HG03571 (cell line): ENCODE measurements around the gene GNPTG.

Source experiments
- ATAC-seq: cut with Tn5 transposase; IDR thresholded peaks from one replicate; pipeline ENCODE4 v1.9.1; 2021; ENCODE audit not compliant: unreplicated experiment

Gene GNPTG

DNA sequence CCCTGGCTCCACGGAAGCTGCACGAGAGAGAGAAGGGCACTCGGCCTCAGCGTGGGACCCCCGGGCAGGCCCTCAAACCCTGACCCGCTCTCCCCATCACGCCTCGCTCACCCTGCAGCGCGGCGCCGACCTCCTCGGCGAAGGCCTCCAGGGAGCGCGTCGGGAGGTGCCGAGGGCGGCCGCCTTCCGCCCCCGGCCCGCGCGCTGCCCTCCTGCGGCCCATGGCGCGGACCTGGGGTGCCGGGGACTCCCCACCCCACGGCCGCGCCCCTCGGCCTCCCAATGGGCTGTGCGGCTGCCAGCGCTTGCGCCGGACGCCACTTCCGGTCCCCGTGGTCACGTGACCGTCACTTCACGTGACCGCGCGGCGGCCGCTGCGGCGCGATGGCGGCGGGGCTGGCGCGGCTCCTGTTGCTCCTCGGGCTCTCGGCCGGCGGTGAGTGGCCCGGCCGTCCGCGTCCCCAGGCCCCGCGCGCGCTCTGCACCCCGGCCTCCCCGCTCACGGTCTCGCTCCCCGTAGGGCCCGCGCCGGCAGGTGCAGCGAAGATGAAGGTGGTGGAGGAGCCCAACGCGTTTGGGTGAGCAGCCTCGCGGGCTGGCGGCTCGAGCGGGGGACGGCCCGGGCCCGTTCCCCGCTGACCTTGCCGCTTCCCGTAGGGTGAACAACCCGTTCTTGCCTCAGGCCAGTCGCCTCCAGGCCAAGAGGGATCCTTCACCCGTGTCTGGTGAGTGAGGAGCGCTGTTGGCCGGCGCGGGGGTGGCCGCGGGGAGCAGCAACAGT lies at the start of gene GNPTG, which contains the start of gene TSR3:
GNPTG (plus strand) TSS at position 350 of the 781 bp plus-strand sequence; CDS start at position 385, 35 bp downstream.
TSR3 (minus strand) TSS at position 297 of the 781 bp plus-strand sequence; CDS start at position 223, 74 bp downstream.
- peak; percentile 74 for ATAC-seq

DNA sequence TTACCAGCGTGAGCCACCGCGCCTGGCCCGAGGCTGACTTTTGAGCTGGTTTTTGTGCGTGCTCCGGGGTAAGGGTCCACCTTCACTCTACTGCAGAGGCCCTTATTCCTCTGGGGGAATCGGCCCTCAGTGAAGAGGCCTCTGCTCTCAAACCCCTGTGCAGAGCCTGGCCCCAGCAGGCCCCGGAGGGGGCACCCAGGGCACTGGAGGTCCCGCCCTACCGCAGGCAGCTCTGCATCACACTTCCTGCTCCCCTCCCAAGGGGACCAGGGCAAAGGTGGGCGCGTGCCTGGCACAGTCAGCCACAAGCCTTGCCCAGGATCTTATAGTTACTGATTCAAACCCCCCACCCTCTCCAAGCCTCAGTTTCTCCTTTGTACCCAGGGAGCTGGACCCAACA lies 45.9 kb upstream of the GNPTG start:
- ATAC-seq = no peak

DNA sequence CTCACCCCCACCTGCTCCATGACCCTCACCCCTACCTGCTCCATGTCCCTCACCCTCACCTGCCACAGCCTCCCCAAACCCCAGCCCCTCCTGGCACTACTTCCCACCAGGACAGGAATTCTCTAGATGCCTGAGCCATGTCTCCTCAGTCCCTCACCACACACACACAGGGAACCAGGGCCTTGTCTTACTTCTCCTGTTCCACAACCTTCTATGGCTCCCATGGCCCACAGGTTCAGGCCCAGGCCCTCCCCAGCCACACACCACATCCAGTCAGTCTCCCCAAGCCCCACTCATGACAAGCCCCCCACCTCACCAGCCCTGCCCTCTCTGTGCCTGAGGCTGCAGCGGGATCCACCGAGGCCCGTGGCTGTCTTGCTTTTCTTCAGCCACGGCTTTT lies 45.4 kb upstream of the GNPTG start:
- ATAC-seq = no peak

DNA sequence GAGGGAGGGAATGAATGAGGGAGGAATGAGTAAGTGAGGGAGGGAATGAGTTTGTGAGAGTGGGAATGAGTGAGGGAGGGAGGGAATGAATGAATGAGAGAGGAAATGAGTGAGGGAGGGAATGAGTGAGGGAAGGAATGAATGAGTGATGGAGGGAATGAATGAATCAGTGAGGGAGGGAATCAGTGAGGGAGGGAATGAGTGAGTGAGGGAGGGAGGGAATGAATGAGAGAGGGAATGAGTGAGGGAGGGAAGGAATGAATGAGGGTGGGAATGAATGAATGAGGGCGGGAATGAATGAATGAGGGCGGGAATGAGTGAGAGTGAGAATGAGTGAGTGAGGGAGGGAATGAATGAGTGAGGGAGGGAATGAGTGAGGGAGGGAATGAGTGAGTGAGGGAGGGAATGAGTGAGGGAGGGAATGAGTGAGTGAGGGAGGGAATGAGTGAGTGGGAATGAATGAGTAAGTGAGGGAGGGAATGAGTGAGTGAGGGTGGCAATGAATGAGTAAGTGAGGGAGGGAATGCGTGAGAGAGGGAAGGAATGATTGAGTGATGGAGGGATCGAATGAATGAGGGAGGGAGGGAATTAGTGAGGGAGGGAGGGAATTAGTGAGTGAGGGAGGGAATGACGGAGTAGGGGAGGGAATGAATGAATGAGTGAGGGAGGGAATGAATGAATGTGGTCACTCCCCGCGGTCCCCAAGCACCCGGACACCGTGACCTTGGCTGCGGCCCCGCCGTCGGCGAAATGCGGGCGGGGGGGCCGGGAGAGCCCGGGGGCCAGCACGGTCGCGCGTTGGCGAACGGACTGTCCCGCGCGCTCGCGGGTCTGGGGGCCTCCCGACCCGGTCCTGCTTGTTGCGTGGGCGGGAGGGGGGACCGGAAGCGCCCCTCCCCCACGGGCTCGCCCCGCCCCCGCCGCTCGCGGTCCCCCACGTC lies 43.4 kb upstream of the GNPTG start:
- no peak for ATAC-seq

DNA sequence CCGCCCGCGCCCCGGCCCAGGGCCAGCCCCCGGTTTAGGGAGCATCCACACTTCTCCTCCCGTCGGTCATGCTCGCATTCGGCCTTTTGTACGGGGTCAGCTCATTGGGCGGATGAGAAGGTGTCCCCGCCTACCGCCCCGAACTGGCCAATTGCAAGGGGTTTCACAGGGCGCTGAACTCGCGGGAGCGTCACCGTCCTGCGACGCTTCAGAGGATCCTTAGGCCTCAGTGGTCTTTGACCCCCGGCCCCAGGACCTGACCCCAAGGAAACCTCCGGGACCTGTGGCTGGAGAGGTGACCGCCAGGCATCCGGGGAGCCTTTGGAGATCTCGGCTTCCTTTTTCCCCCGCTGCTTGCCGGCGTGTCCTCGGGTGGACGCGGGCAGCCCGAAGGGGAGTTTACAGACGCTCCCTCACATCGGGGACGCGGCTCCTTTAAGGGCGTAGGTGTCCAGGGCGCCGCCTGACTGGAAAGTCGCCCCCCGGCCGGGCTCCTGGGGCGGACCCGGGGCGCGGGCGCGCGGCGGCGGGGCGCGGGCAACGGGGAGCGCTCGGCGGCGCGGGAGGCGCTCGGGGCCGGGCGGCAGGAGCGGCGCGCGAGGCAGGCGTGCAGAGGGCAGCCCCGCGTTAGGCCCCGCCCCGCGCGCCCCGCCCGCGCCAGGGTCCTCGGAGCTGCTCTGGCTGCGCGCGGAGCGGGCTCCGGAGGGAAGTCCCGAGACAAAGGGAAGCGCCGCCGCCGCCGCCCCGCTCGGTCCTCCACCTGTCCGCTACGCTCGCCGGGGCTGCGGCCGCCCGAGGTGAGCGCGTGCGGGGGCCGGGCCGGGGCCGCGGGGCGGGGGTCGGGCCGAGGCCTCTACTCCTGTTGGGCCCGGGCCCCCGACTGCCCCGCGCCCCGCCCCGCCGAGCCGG lies 42.5 kb upstream of the GNPTG start, which contains the start of gene UBE2I:
UBE2I (plus strand) TSS at position 660 of the 909 bp plus-strand sequence. CDS start 4,395 bp downstream, outside the sequence.
- ATAC-seq = peak; percentile 52

DNA sequence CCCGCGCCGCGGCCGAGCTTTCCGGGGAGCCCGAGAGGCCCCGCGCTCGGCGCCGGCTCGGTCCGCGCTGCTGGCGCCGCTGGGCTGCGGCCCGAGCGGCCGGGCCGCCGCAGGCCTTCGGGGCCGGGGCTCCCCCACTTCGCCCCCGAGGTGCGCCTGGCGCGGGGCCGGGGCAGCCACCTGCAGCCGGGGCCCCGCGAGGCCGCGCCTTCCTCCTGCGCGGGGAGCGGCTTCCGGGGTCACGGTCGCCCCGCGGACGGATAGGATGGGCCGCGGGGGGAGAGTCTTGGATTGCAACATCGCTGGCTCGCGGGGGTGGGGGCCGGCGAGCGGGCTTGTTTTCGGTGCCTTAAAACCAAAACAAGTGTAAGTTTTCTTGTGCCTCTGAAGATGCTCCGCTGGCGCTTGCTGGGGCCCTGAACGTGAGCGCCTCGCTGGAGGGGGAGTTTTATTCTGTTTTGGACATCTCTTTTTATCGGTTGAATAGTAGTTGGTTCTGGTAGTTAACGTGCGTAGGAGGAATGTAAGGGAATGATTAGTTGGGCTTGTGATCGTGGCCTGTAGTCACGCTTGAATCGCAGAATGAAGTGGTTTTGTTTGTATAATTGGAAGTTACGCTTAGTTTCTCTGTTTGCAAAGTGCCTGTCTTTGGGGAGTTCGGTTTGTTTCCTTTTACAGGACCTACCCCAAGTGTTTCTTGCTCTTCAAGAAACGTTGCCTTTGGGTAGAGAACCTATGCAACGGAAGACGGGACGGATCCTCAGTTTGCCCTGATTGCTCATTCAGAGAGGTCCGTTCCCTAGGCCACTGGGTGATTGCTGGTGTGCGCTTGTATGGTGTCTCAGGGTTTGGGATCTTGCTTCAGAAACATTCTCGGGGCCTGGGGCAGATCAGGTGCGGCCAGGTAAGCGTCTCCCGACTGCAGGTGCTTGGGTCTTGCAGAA lies 41.6 kb upstream of the GNPTG start:
- peak; percentile 19 for ATAC-seq

DNA sequence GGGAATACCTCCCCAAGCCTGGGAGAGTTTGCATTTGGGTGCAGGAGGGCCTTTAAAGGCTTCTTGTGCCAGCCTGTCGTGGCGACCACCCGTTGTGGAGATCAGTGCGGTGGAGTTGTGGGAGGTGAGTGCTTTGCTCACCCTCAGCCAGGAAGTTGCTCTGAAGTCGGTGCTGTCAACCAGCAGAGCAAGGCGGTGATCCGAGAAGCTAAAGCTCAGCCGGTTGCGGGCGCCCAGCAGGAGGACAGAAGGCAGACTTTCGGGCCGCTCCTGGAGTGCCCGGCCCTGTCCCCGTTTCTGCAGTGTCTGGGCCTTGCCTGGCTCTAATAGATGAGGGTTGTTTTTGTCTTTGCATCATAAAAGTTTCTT lies 40.9 kb upstream of the GNPTG start:
- no peak for ATAC-seq

DNA sequence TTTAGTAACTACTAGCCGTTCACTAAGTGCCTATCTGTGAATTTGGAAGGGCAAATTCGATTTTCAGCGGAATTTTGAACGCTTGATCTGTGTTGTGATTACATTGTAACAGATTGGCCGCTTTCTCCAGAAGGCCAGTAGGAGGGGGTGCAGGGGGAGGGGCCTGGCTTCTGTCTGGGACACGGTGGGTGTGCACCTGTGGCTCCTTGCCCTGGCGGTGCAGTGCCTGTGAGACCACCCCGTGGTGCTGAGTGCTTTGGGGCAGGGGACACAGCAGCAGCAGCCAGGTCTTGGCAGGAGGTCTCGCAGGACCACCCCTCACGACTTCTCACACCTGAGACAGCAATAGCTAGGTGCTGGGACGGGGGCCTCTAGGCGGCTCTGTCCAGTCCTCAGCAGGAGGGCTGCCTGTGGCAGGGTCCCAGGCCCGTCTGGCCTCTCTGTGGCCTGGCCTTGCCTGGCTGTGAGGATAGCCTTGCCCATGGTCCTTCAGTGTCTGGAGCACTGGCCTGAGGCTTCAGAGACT lies 40.5 kb upstream of the GNPTG start:
- ATAC-seq = no peak

DNA sequence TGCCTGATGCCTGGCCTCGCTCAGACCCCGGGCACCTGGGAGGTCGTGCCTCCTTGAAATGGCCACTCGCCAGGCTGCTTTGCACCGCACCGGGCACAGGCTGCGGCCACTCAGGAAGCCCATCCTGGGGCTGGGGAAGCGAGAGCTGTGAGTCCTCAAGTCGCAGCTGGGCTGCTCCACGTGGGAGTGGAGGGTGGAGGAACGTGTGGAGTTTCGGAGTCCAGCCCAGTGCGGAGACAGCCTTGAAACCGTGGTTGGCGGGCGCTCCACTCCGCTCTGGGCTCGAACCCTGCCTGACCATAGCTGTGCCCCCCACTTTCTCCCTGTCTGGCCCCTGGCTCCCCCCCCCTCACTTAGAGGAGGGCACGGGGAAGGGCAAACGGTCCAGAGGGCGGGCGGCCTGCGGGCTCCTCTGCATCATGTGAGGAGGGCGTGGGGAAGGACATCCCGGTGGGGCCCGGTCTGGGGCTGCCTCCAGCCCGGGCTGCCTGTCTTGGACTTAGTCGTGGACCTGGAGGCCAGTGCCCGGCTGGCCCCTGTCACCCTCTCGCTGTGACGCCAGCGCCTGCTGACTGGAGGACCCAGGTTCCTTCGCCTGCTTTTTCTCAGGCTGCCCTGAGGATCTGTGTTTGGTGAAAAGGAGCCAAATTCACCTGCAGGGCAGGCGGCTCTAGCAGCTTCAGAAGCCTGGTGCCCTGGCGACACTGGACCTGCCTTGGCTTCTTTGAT lies 39.8 kb upstream of the GNPTG start:
- no peak for ATAC-seq

DNA sequence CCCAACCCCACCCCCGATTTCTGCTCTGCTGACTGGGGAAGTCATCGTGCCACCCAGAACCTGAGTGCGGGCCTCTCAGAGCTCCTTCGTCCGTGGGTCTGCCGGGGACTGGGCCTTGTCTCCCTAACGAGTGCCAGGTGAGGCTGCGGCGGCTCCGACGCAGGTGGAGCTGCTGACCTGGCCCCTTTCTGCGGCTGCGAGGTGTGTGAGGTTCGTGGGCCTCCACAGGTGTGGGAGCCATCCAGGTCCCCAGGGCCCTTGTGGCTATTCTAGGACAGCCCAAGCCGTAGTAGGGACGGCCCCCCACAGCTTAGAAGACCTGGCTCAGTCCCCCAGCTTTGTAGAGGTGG lies 39.3 kb upstream of the GNPTG start:
- ATAC-seq = no peak

DNA sequence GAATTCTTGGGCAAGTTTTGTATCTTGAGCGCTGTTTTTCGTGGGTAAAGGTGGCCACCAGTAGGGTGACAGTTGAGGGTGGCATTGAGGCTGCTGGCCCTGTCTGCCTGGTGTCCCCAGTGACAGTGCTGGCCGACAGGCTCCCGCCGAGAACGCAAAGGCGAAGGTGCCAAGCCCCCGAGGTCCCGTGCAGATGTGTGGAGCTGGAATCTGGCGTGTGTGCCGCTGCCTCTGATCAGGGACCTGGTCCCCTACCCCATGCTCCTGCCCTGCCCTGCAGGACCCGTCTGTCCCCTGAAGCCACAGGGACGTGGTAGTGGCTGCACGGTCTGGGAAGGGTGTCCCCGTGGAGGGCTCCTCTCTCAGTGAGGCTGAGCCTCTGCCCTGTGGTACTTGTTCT lies 38.8 kb upstream of the GNPTG start:
- ATAC-seq = no peak

DNA sequence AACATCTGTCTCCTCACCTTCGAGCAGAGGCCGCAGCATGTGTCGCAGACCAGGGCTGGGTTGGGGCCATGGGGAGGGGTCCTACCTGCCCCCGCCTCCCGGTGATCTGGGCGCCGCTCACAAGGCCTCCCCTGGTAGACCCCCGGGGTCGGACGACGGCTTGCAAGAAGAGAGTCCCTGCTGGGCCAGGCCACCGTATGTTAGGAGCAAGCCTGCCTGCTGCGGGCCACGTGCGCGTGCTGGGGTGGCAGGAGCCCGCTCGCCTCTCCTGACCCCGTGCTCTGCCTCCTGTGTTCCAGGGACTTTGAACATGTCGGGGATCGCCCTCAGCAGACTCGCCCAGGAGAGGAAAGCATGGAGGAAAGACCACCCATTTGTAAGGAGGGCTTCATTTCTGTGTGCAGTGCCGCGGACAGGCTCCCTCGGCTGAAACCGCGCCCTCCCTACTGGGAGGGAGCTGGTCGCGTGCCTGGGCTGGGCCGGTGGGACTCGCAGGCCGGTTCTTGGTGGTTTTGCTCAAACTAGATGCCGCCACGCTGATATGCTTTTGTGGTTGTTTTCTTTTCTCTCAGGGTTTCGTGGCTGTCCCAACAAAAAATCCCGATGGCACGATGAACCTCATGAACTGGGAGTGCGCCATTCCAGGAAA lies 37.9 kb upstream of the GNPTG start:
- ATAC-seq = no peak

DNA sequence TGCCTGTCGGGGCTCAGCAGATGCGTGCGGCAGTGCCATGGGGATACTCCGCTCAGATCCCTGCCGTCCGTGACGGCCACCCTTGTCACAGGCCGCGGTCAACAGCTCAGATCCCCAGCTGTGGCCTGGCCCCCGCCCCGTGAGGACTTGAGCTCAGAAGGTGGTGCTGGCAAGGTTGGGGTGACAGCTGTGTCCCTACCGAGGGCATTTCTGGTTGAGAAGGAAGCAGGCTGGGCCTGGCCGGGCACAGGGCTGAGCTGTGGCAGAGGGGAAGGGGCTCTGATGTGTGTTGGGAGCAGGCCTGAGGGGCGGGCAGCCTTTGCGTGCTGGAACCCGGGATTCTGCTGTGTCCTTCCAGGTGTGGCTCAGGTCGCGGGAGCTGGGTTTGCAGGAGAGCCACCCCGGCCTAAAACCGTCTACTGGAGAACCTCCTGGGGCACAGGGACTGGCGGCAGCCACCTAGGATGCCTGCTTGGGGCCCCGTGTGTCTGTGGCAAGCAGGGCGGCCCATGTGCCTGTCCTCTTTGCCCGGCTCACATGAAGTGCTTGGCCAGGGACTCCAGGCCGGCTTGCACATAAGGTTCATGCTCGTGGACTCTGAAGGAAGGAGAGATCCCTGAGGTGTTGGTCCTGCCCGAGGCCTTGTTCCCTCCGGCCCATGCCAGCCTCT lies 37.2 kb upstream of the GNPTG start:
- no peak for ATAC-seq

DNA sequence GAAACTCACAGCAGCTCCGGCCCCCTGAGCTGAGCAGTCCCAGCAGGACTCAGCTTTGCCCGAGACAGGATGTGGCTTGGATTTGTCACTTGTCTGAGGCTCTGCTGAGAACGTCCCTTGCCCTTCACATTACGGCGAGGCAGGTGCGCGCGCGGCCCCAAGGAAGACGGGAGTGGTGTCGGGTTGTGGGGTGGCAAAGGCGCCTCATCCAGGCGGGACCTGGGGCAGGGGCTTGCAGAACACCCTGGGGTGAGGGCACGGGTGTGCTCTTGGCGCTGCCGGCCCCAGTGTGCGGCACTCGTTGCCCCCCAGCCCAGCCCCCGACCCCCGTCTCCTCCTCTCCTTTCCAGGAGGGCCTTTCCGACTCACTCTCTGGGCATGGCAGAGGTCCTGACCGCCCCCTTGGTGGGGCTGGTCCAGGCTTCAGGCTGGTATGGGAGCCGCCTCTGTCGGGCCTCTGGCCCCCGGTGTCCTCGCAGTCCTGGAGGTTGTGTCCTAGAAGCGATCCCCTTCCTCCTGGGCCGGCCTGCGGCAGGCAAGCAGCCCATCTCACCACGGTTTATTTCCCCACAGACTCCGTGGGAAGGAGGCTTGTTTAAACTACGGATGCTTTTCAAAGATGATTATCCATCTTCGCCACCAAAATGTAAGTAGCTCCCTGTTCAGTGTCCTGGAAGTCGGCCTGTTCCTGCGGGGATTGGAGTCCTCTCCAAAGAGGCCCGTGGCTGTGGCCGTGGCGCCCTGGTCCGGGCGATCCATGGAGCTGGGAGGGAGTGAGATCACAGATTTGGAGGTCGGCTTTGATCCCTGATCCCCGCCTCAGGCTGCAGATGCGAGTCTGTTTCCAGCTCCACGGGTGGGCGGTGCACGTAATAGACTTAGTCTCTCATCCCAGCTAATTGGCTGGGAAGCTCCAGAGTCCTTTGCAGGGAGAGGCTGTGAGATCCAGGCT lies 36.4 kb upstream of the GNPTG start:
- no peak for ATAC-seq

DNA sequence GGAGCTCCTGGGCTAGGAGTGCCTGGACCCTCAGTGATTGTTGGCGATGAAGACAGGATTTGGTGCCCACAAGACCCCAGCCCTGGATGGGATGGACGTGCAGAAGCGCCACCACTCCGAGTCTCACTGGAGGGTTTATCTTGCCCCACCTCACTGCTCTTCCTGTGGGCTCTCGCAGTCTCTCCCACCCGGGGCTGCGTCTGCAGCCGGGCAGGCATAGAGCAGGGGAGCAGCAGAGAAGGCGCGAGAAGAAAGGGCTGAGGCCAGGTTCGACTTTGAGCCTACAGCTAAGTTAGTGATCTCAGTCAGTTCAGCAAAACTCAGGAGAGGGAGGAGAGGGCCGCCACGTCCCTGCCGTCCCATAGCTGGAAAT lies 35.7 kb upstream of the GNPTG start:
- no peak for ATAC-seq

DNA sequence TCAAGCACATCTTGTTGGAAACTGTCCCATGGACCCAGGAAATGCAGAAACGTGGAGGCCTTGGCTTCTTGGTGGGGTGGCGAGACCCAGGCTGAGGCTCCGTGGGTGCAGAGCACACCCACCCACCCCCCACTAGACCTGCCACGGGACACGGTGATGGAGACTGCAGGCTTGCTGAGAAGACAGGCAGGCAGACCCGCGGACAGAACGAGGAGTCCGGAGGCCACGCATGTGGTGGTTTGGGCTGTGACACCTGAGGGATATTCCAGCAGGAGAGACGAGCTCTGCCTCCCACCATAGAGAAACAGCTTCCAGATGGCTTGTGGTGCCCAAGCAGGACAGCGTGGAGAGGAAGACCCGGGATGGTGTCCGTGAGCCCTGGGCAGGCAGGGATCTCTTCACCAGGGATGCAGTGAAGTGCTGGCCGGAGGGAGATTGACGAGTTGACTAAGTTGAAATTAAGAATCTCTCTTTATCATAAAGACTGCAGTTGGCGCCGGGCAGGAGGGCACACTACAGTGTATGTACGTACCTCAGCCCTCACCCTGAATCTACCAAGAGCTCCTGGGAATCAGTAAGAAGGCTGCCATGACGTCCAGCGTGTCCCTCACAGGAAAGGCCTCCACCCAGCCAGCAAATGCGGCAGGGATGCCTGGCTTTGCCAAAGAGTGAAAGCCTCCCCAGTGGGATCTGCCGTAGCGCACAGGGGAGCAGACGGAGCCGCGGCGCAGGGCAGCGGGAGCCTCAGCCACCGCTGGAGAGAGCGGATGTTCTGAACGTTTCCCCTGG lies 34.1 kb upstream of the GNPTG start:
- no peak for ATAC-seq
